ENCODE results near the gene ABCB8. TPM values are rescaled to one million over a fixed set of nuclear protein-coding genes. Genes with fewer than 3 reads are reported as not detected.

The ABCB8 gene
- total and polyA plus RNA-seq, 2 of the 4 experiments (the other 2 are of a cell fraction): 16.3 to 26.8 TPM

GRCh38 chr7:151006590-151007300 is 21.5 kb upstream of the ABCB8 start:
- Histone ChIP-seq H4K5ac (ENCODE audit: low read depth, low read length) (no peak overlapping the region), H3K18ac (ENCODE audit: low read depth, low read length) (no peak overlapping the region), H3K9me3 (ENCODE audit: control insufficient read depth, insufficient read depth, low read length) (no peaks in the 10 kb centered on the region), H3K4me3 (ENCODE audit: insufficient read depth, low read depth, low read length) (no peak overlapping the region), H2BK20ac (ENCODE audit: low read depth, low read length) (no peak overlapping the region), H3K4ac (ENCODE audit: low read depth, low read length) (no peak overlapping the region), H2BK120ac (ENCODE audit: low read depth, low read length) (no peak overlapping the region), H3K56ac (ENCODE audit: extremely low read depth, insufficient read depth, low read length) (no peak overlapping the region), H3K9ac (ENCODE audit: low read depth, low read length) (no peak overlapping the region), H2AFZ (replicated peaks; ENCODE audit: low read length, poor library complexity) (no peak overlapping the region), H4K91ac (ENCODE audit: insufficient read depth, low read depth, low read length) (no peak overlapping the region), H3K23ac (ENCODE audit: low read depth, low read length) (no peak overlapping the region), H3K27ac (ENCODE audit: insufficient read depth, low read length) (no peak overlapping the region), H3K14ac (replicated peaks; ENCODE audit: low read depth, low read length) (no peak overlapping the region), H3K79me1 (ENCODE audit: low read depth in 1 of 2, low read length in 2 of 2) (no peaks in the 10 kb centered on the region), H3K4me2 (ENCODE audit: low read depth, low read length) (no peak overlapping the region), H3K4me1 (ENCODE audit: control insufficient read depth, insufficient read depth, low read length) (peaks cover 4% of the 10 kb centered on the region; the same call in 1 of the 2 replicates), H4K8ac (ENCODE audit: low read depth in 2 of 2, low read length in 2 of 2) (no peak overlapping the region), H2BK15ac (ENCODE audit: low read depth, low read length) (no peak overlapping the region), H2AK5ac (ENCODE audit: low read depth, low read length) (no peak overlapping the region), H3K27me3 (ENCODE audit: control insufficient read depth, insufficient read depth, low read length) (peaks cover 15% of the 10 kb centered on the region), H3K36me3 (ENCODE audit: control insufficient read depth, insufficient read depth, low read length) (no peaks in the 10 kb centered on the region), H3K9me1 (ENCODE audit: insufficient read depth, low read length) (no peaks in the 10 kb centered on the region), H2AK9ac (replicated peaks; ENCODE audit: low read depth, low read length, poor library complexity) (no peak overlapping the region), H4K20me1 (ENCODE audit: insufficient read depth, low read length) (no peaks in the 10 kb centered on the region), H2BK5ac (ENCODE audit: low read depth, low read length, poor library complexity, severe bottlenecking) (no peak overlapping the region)
- no peak for TF ChIP-seq RAD21 (IDR thresholded peaks at IDR 0.05; ENCODE audit: low read length)
- TF ChIP-seq MAFK (IDR thresholded peaks at IDR 0.05; ENCODE audit: low read depth, low read length): no peak
- no peak for TF ChIP-seq CTCF (conservative IDR thresholded peaks at IDR 0.05; ENCODE audit: low read depth, low read length)
- no peak for TF ChIP-seq MAZ (IDR thresholded peaks at IDR 0.05; ENCODE audit: borderline replicate concordance, low read depth, low read length)
- TF ChIP-seq CEBPB (IDR thresholded peaks at IDR 0.05; ENCODE audit: low read depth, low read length): no peak
- BruUV-seq (replicated peaks): no TSS peak
- CTCF ChIA-PET: interaction anchor here (2.0 kb wide), 1 partner anchor 44 kb away, joined by 4 read pairs; no protein-coding TSS in a partner anchor
- POLR2A ChIA-PET (ENCODE audit: unreplicated experiment): no interaction called here
- ATAC-seq (ENCODE audit: low read depth): no peak
- in situ Hi-C loops (cut with MboI; ENCODE audit: low sequenced_read_pairs): no loop called here
- DNase-seq: no peak
- 84% methylated on average over 12 of the region's 23 CpGs; no CpG with 5 or more reads in 1 of the 2 experiments for WGBS, 2 experiments (ENCODE audit: extremely low coverage in 2 of 2, insufficient read length in 1 of 2)
- intact Hi-C loops (cut with micrococcal nuclease): no loop called here
- dilution Hi-C loops (cut with HindIII; ENCODE audit: low sequenced_read_pairs, unreplicated experiment): no loop called here
